Activated T-helper 2 cell treated with anti-CD3 and anti-CD28 coated beads, Interferon-gamma antibody, Interleukin-2, Interleukin-4, amounts not matched to agents 10 μg/mL and 5 μg/mL and 100 μg/mL, durations not matched to agents 14 hours and 24 hours and 36 hours (primary cell): ENCODE measurements around the gene KLHL40. TPM values are rescaled to one million over a fixed set of nuclear protein-coding genes. Genes with fewer than 3 reads are reported as not detected.

Experiments
- DNase-seq: peaks from one replicate; pipeline ENCODE4 v3.0.0; 2021; ENCODE audit warnings: low spot score
- H3K27ac Mint-ChIP-seq: one replicate; pipeline ENCODE4 v1.8.0; 2021; ENCODE audit warnings: mixed read lengths
- H3K27me3 Mint-ChIP-seq: one replicate; pipeline ENCODE4 v1.8.0; 2021; ENCODE audit warnings: low read depth, mixed read lengths
- H3K36me3 Mint-ChIP-seq: one replicate; pipeline ENCODE4 v1.8.0; 2021; ENCODE audit warnings: low read depth, mixed read lengths
- H3K4me1 Mint-ChIP-seq: one replicate; pipeline ENCODE4 v1.8.0; 2021; ENCODE audit warnings: low read depth, mixed read lengths
- H3K4me3 Mint-ChIP-seq: one replicate; pipeline ENCODE4 v1.8.0; 2021; ENCODE audit warnings: low read depth, mild to moderate bottlenecking, moderate library complexity, mixed read lengths
- H3K9me3 Mint-ChIP-seq: one replicate; pipeline ENCODE4 v1.8.0; 2021; ENCODE audit warnings: mixed read lengths
- intact Hi-C: fragments of 100-400 bp; cut with micrococcal nuclease; formaldehyde crosslinking; loops from one replicate; pipeline ENCODE4 v1.15.1; 2023
- total RNA-seq: library from RNA; stranded (reverse); gene quantifications from 2 replicates; pipeline ENCODE4 v1.2.3, GENCODE V29; 2022

The KLHL40 gene
- total RNA-seq, 1 donor from 2014 or later = not detected

GRCh38 chr3:42667523-42668412 lies 17.6 kb upstream of the KLHL40 start:
- peaks cover 3% of the 10 kb centered on the region for H3K27me3 Mint-ChIP-seq
- H3K4me1 Mint-ChIP-seq = no peaks in the 10 kb centered on the region
- no peak overlapping the region for H3K27ac Mint-ChIP-seq
- H3K9me3 Mint-ChIP-seq = peaks cover 4% of the 10 kb centered on the region
- DNase-seq = no peak
- no peaks in the 10 kb centered on the region for H3K36me3 Mint-ChIP-seq
- no peak overlapping the region for H3K4me3 Mint-ChIP-seq
- intact Hi-C loops = no loop called here

GRCh38 chr3:42668413-42668760 lies 16.9 kb upstream of the KLHL40 start:
- Mint-ChIP-seq H3K27ac (no peak overlapping the region), H3K4me1 (no peaks in the 10 kb centered on the region), H3K4me3 (no peak overlapping the region), H3K36me3 (no peaks in the 10 kb centered on the region), H3K9me3 (peaks cover 4% of the 10 kb centered on the region), H3K27me3 (peaks cover 3% of the 10 kb centered on the region)
- intact Hi-C loops = no loop called here
- no peak for DNase-seq

- intact Hi-C loops = no loop called here
- no peak overlapping the region for H3K27ac Mint-ChIP-seq
- H3K4me3 Mint-ChIP-seq = no peak overlapping the region
These were observed 16.5 kb upstream of the KLHL40 start for GRCh38 chr3:42668793-42669217.

DNA sequence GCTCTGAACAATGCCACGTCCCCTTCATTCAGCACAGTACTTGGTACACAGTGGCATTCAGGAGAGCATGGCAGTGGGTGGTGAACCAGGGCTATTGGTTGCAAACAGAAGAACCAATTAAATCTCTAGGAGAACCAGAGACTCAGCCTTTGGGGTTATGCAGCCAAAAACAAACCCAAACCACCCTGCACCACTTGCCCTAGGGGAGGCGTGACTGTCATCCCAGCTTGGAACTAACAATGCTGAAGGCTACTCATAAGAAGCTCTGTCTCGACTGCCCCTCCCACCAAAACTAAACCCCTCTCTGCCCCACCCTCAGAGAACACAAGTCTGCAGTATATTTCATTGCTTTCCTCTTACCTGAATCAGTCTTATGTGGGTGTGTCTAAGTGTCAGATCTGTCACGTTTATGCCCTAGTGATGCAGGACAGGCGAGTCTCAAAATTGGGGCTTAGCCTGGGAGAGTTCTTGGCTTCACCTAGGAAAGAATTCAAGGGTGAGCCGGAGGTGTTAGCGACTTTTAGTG lies 15.2 kb upstream of the KLHL40 start:
- Mint-ChIP-seq H3K36me3 (no peaks in the 10 kb centered on the region), H3K27ac (no peak overlapping the region), H3K4me3 (no peak overlapping the region), H3K9me3 (peaks cover 4% of the 10 kb centered on the region), H3K27me3 (peaks cover 6% of the 10 kb centered on the region), H3K4me1 (no peaks in the 10 kb centered on the region)
- intact Hi-C loops = no loop called here
- DNase-seq = no peak

More at GRCh38 chr3:42668793-42669217, 16.5 kb upstream of the KLHL40 start:
- H3K36me3 Mint-ChIP-seq = no peaks in the 10 kb centered on the region
- DNase-seq = no peak
- no peaks in the 10 kb centered on the region for H3K4me1 Mint-ChIP-seq
- peaks cover 5% of the 10 kb centered on the region for H3K27me3 Mint-ChIP-seq
- H3K9me3 Mint-ChIP-seq = peaks cover 4% of the 10 kb centered on the region

DNA sequence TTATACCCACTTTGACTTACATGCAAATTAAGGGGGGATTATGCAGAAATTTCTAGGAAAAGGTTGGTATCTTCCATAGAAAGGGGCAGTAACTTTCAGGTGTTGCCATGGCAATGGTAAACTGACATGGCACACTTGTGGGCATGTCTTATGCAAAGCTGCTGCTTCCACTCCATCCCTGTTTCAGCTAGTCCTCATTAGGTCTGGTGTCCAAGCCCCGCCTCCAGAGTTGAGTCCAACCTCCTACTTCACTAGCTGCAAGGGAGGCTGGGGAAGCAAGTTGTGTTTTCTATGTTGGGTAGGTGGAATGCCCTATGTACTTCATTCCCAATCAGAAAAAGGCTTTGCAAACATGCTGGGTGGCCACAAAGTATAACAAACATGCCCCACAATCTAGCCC lies 14.7 kb upstream of the KLHL40 start:
- Mint-ChIP-seq H3K4me3 (no peak overlapping the region), H3K9me3 (peaks cover 4% of the 10 kb centered on the region), H3K36me3 (no peaks in the 10 kb centered on the region), H3K4me1 (no peaks in the 10 kb centered on the region), H3K27me3 (peaks cover 6% of the 10 kb centered on the region), H3K27ac (no peak overlapping the region)
- intact Hi-C loops = no loop called here
- DNase-seq = no peak

GRCh38 chr3:42672515-42672914 lies 12.8 kb upstream of the KLHL40 start:
- Mint-ChIP-seq H3K27ac (no peak overlapping the region), H3K9me3 (peaks cover 13% of the 10 kb centered on the region), H3K4me1 (no peaks in the 10 kb centered on the region), H3K4me3 (no peak overlapping the region), H3K36me3 (no peaks in the 10 kb centered on the region), H3K27me3 (peaks cover 6% of the 10 kb centered on the region)
- intact Hi-C loops = no loop called here
- no peak for DNase-seq

DNA sequence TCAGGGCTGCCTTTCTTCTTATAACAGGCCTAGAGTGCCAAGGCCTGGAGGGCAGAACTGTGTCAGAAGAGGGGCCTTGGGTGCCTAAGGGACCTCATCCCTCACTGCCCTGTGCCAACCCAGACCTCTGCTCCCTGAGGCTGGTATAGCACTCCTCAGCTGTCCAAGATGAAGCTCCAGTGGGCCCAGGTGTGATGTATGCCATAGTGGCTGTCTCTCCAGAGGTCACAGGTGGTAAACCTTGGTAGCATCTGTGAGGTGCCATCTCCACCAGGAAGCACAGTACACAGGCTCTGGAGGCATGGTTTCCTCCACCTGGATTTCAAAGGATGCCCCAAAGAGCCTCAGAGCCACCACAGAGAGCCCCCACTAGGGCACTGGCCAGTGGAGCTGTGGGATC lies 12.3 kb upstream of the KLHL40 start:
- Mint-ChIP-seq H3K9me3 (peaks cover 19% of the 10 kb centered on the region), H3K27ac (no peak overlapping the region), H3K4me1 (no peaks in the 10 kb centered on the region), H3K4me3 (no peak overlapping the region), H3K36me3 (no peaks in the 10 kb centered on the region), H3K27me3 (peaks cover 6% of the 10 kb centered on the region)
- intact Hi-C loops = no loop called here
- no peak for DNase-seq

- intact Hi-C loops = no loop called here
- no peak overlapping the region for H3K4me3 Mint-ChIP-seq
- no peak overlapping the region for H3K27ac Mint-ChIP-seq
- H3K4me1 Mint-ChIP-seq = peaks cover 4% of the 10 kb centered on the region
- no peak for DNase-seq
- peaks cover 26% of the 10 kb centered on the region for H3K9me3 Mint-ChIP-seq
- H3K27me3 Mint-ChIP-seq = peaks cover 5% of the 10 kb centered on the region
- no peaks in the 10 kb centered on the region for H3K36me3 Mint-ChIP-seq
These were observed 11.2 kb upstream of the KLHL40 start for GRCh38 chr3:42674146-42674545.

DNA sequence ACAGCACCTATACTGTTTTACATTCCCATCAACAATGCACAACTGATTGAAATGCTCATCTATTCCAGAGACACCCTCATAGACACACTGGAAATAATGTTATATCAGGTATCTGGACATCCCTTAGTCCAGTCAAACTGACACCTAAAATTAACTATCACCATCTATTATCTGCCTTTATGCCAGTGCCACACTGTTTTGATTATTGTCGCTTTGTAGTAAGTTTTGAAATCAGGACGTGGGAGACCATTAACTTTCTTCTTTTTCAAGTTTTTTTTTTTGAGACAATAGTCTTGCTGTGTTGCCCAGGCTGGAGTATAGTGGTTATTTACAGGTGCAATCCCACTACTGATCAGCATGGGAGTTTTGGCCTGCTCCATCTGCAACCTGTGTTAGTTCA lies 9.4 kb upstream of the KLHL40 start:
- no peak overlapping the region for H3K27ac Mint-ChIP-seq
- H3K9me3 Mint-ChIP-seq = peaks cover 26% of the 10 kb centered on the region
- H3K4me3 Mint-ChIP-seq = no peak overlapping the region
- no peak for DNase-seq
- intact Hi-C loops = no loop called here
- peaks cover 5% of the 10 kb centered on the region for H3K27me3 Mint-ChIP-seq
- peaks cover 13% of the 10 kb centered on the region for H3K4me1 Mint-ChIP-seq
- no peaks in the 10 kb centered on the region for H3K36me3 Mint-ChIP-seq

GRCh38 chr3:42678447-42678846 lies 6.9 kb upstream of the KLHL40 start:
- no peak overlapping the region for H3K4me3 Mint-ChIP-seq
- intact Hi-C loops = no loop called here
- no peak overlapping the region for H3K27ac Mint-ChIP-seq
- peaks cover 26% of the 10 kb centered on the region for H3K9me3 Mint-ChIP-seq
- H3K4me1 Mint-ChIP-seq = peaks cover 19% of the 10 kb centered on the region
- no peaks in the 10 kb centered on the region for H3K36me3 Mint-ChIP-seq
- peaks cover 5% of the 10 kb centered on the region for H3K27me3 Mint-ChIP-seq
- DNase-seq = no peak

DNA sequence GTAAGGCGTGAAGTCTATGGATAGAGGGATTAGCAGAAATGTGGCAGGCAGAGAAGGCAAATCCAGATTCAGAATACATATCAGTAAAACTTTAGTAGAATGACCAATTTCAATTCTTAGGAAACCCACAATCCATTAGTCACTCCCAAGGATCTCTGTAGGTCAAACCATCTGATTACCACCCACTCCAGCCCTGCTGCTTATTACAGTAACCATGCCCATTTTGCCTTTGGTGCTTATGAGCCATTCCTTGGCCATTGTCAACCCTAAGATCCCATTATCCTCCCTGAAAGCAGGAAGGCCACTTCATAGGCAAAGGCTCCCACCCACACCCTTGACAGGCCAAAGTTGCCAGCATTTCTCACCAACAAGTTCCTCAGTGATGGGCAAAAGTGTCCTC lies 5.1 kb upstream of the KLHL40 start:
- H3K36me3 Mint-ChIP-seq = no peaks in the 10 kb centered on the region
- intact Hi-C loops = no loop called here
- DNase-seq = no peak
- no peak overlapping the region for H3K4me3 Mint-ChIP-seq
- H3K27ac Mint-ChIP-seq = no peak overlapping the region
- H3K27me3 Mint-ChIP-seq = peaks cover 2% of the 10 kb centered on the region
- peaks cover 26% of the 10 kb centered on the region for H3K9me3 Mint-ChIP-seq
- peaks cover 19% of the 10 kb centered on the region for H3K4me1 Mint-ChIP-seq

DNA sequence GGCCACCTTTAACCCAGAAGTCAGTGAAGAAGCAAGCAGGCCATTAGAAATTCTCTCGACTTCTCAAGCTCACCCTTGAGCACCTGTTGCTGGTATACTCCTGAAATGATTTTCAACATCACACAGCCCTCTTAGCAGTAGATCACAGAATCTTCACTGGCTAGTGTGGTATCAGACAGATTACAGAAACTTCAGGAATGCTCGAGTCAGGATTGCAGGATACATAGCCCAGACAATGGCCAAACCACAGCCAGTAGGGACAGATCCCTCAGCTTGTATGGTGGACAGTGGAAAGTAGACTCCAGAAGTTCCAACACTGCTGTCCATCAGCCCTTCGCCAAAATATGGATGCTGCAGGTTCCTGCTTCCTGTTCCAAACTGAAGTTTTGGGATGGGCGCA lies 4.5 kb upstream of the KLHL40 start:
- Mint-ChIP-seq H3K27ac (no peak overlapping the region), H3K36me3 (no peaks in the 10 kb centered on the region), H3K9me3 (peaks cover 26% of the 10 kb centered on the region), H3K4me1 (peaks cover 19% of the 10 kb centered on the region), H3K27me3 (peaks cover 2% of the 10 kb centered on the region), H3K4me3 (no peak overlapping the region)
- no peak for DNase-seq
- intact Hi-C loops = no loop called here

DNA sequence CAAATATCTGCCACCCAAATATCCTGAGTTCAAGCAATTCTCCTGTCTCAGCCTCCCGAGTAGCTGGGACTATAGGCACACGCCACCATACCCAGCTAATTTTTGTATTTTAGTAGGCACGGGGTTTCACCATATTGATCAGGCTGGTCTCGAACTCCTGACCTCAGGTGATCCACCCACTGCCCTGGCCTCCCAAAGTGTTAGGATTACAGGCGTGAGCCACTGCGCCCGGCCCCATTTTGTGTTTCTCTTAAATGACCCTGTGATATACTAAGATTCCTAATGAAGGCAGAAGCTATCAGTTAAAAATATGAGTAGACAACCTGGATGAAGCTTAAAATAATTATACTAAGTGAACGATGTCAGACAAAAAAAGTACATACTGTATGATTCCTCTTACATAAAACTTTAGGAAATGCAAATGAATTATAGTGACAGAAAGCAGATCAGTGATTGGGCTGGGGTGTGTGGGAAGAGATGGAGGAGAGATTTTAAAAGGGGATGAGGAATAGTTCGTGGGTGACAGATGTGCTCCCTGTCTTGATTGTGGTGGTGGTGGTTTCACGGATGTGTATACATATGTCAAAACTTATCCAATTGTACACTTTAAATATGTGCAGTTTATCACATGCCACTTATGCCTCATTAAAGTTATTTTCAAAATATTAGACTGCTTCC lies 3.8 kb upstream of the KLHL40 start:
- H3K4me3 Mint-ChIP-seq = no peak overlapping the region
- no peaks in the 10 kb centered on the region for H3K36me3 Mint-ChIP-seq
- no peak overlapping the region for H3K27ac Mint-ChIP-seq
- no peak for DNase-seq
- peaks cover 19% of the 10 kb centered on the region for H3K4me1 Mint-ChIP-seq
- intact Hi-C loops = no loop called here
- H3K27me3 Mint-ChIP-seq = peaks cover 6% of the 10 kb centered on the region
- H3K9me3 Mint-ChIP-seq = peaks cover 26% of the 10 kb centered on the region
